OCI-LY1 (cell line): ENCODE results near the gene OAF.

Source experiments
- CTCF ChIP-seq: fragments of 200-600 bp; sonication (generic), shearing (Covaris generic); IDR thresholded peaks from 2 replicates; pipeline ENCODE4 v1.5.1; 2017; ENCODE audit warnings: mild to moderate bottlenecking, antibody characterized with exemption, low read length, moderate library complexity, mixed read lengths
- EZH2 ChIP-seq: fragments of 200-600 bp; sonication (generic), shearing (Covaris generic); IDR thresholded peaks from 2 replicates; pipeline ENCODE4 v1.8.0; 2017; ENCODE audit warnings: borderline replicate concordance, mixed run types, mild to moderate bottlenecking, antibody characterized with exemption, low read length, moderate library complexity, mixed read lengths

GRCh38 chr11:120173019-120173705, 37.7 kb upstream of the OAF start:
- TF ChIP-seq CTCF (no peak), EZH2 (no peak)
